ENCODE measurements around the gene FCRL5.

Gene FCRL5

GRCh38 chr1:157597959-157598667, 45.8 kb upstream of the FCRL5 start, which contains the start of gene FCRL4:
Gene FCRL4 (minus strand): TSS chr1:157598085. CDS start chr1:157597944, 141 bp downstream.
- POLR2A ChIA-PET: no interaction called here
- Histone ChIP-seq H3K36me3 (ENCODE audit: control insufficient read depth in 2 of 2, insufficient read depth in 1 of 2, low read length in 2 of 2) (no peaks in the 10 kb centered on the region), H3K9me3 (ENCODE audit: control insufficient read depth, insufficient read depth, low read depth, low read length) (no peaks in the 10 kb centered on the region), H3K27ac (ENCODE audit: extremely low read depth, low read depth, low read length) (no peak within 1 kb of the TSS), H3K4me1 (ENCODE audit: control insufficient read depth, insufficient read depth, low read length) (no peaks in the 10 kb centered on the region), H3K4me3 (ENCODE audit: low read depth, low read length) (no peak within 1 kb of the TSS)
- TF ChIP-seq ZNF350 (tag by site-specific recombination; IDR thresholded peaks at IDR 0.05): no peak
- no peak for TF ChIP-seq ZNF2 (tag by site-specific recombination; IDR thresholded peaks at IDR 0.05)
- no peak for TF ChIP-seq ZXDB (tag by site-specific recombination; IDR thresholded peaks at IDR 0.05)
- TF ChIP-seq GLIS2 (tag by site-specific recombination; IDR thresholded peaks at IDR 0.05): no peak
- no peak for TF ChIP-seq ZIC2 (tag by site-specific recombination; IDR thresholded peaks at IDR 0.05)
- TF ChIP-seq KLF7 (tag by site-specific recombination; IDR thresholded peaks at IDR 0.05; ENCODE audit: borderline replicate concordance): no peak
- no peak for TF ChIP-seq ZNF16 (tag by site-specific recombination; IDR thresholded peaks at IDR 0.05; ENCODE audit: low read depth)
- TF ChIP-seq ZBTB7A (tag by site-specific recombination; IDR thresholded peaks at IDR 0.05; ENCODE audit: low read depth): no peak
- CTCF ChIA-PET: interaction anchor here (0.7 kb wide), 1 partner anchor 226 kb away, joined by 5 read pairs; no protein-coding TSS in a partner anchor

GRCh38 chr1:157596384-157596783, 44.1 kb upstream of the FCRL5 start:
- Histone ChIP-seq H3K9me3 (ENCODE audit: control insufficient read depth, insufficient read depth, low read depth, low read length) (no peaks in the 10 kb centered on the region), H3K27ac (ENCODE audit: extremely low read depth, low read depth, low read length) (no peak overlapping the region), H3K36me3 (ENCODE audit: control insufficient read depth in 2 of 2, insufficient read depth in 1 of 2, low read length in 2 of 2) (no peaks in the 10 kb centered on the region), H3K4me1 (ENCODE audit: control insufficient read depth, insufficient read depth, low read length) (no peaks in the 10 kb centered on the region), H3K4me3 (ENCODE audit: low read depth, low read length) (no peak overlapping the region)
- no peak for TF ChIP-seq ZBTB1 (tag by site-specific recombination; IDR thresholded peaks at IDR 0.05)
- TF ChIP-seq ZNF248 (tag by site-specific recombination; IDR thresholded peaks at IDR 0.05): no peak
- TF ChIP-seq ZNF223 (tag by site-specific recombination; IDR thresholded peaks at IDR 0.05): no peak
- TF ChIP-seq ZNF610 (tag by site-specific recombination; IDR thresholded peaks at IDR 0.05; ENCODE audit: borderline replicate concordance): no peak
- TF ChIP-seq ZNF747 (tag by site-specific recombination; IDR thresholded peaks at IDR 0.05): no peak
- TF ChIP-seq ZNF132 (tag by site-specific recombination; IDR thresholded peaks at IDR 0.05; ENCODE audit: borderline replicate concordance): no peak
- no peak for TF ChIP-seq ZNF433 (tag by site-specific recombination; IDR thresholded peaks at IDR 0.05; ENCODE audit: low read depth)
- no peak for TF ChIP-seq ZNF169 (tag by site-specific recombination; IDR thresholded peaks at IDR 0.05)
- TF ChIP-seq ZBTB48 (tag by site-specific recombination; IDR thresholded peaks at IDR 0.05): no peak
- TF ChIP-seq ZFHX2 (tag by site-specific recombination; conservative IDR thresholded peaks at IDR 0.05): no peak
- TF ChIP-seq ZNF140 (tag by site-specific recombination; IDR thresholded peaks at IDR 0.05): no peak
- no peak for TF ChIP-seq ZNF184 (tag by site-specific recombination; IDR thresholded peaks at IDR 0.05)
- no peak for TF ChIP-seq GLI4 (tag by site-specific recombination; IDR thresholded peaks at IDR 0.05)
- TF ChIP-seq KLF10 (tag by site-specific recombination; IDR thresholded peaks at IDR 0.05): no peak
- POLR2A ChIA-PET: no interaction called here
- CTCF ChIA-PET: interaction anchor here (1.6 kb wide), 1 partner anchor 29 kb away, joined by 4 read pairs; no protein-coding TSS in a partner anchor

- ChIA-PET POLR2A (no interaction called here), CTCF (interaction anchor here (1.0 to 2.0 kb wide), 3 partner anchors 15 to 99 kb away, joined by 4 to 9 read pairs (median 4); no protein-coding TSS in a partner anchor)
- no peaks in the 10 kb centered on the region for H3K36me3 ChIP-seq (ENCODE audit: control insufficient read depth in 2 of 2, insufficient read depth in 1 of 2, low read length in 2 of 2)
- no peak overlapping the region for H3K4me3 ChIP-seq (ENCODE audit: low read depth, low read length)
- TF ChIP-seq ZBTB20 (tag by site-specific recombination; IDR thresholded peaks at IDR 0.05): no peak
- no peak for TF ChIP-seq FEZF1 (tag by site-specific recombination; IDR thresholded peaks at IDR 0.05)
- no peak for TF ChIP-seq ZNF501 (tag by site-specific recombination; IDR thresholded peaks at IDR 0.05)
- TF ChIP-seq ZBTB17 (tag by site-specific recombination; IDR thresholded peaks at IDR 0.05): no peak
- TF ChIP-seq ZNF266 (tag by site-specific recombination; IDR thresholded peaks at IDR 0.05; ENCODE audit: low read depth): no peak
- no peak for TF ChIP-seq ZNF121 (tag by site-specific recombination; IDR thresholded peaks at IDR 0.05)
- TF ChIP-seq ZNF518A (tag by site-specific recombination; conservative IDR thresholded peaks at IDR 0.05; ENCODE audit: low read depth): no peak
- H3K4me1 ChIP-seq (ENCODE audit: control insufficient read depth, insufficient read depth, low read length): no peaks in the 10 kb centered on the region
- H3K9me3 ChIP-seq (ENCODE audit: control insufficient read depth, insufficient read depth, low read depth, low read length): no peaks in the 10 kb centered on the region
- H3K27ac ChIP-seq (ENCODE audit: extremely low read depth, low read depth, low read length): no peak overlapping the region
These were observed 43.0 kb upstream of the FCRL5 start for GRCh38 chr1:157595356-157595755.
